GM12864 (cell line): ENCODE measurements around the gene CASP1.
"Not testable (repeated sequence)": the region's sequence is repeated elsewhere in the genome, so short reads cannot be mapped to it uniquely, and the experiment has no call there.

Experiments used
- DNase-seq: peaks from one replicate; pipeline ENCODE4 v3.0.0-alpha.2; 2011; ENCODE audit warnings: low read depth
- H3K4me3 ChIP-seq: 2 replicates; pipeline ENCODE4 v1.5.1; 2011; ENCODE audit warnings: mild to moderate bottlenecking, low read depth, low read length, control low read depth
- TF ChIP-seq, protein P1 (sequence below): IDR thresholded peaks from 2 replicates; pipeline ENCODE4 v1.5.1; 2011; ENCODE audit warnings: low read depth, mild to moderate bottlenecking, moderate library complexity, low read length, control low read depth, inconsistent platforms; ENCODE audit errors: missing control alignments

The CASP1 gene

DNA sequence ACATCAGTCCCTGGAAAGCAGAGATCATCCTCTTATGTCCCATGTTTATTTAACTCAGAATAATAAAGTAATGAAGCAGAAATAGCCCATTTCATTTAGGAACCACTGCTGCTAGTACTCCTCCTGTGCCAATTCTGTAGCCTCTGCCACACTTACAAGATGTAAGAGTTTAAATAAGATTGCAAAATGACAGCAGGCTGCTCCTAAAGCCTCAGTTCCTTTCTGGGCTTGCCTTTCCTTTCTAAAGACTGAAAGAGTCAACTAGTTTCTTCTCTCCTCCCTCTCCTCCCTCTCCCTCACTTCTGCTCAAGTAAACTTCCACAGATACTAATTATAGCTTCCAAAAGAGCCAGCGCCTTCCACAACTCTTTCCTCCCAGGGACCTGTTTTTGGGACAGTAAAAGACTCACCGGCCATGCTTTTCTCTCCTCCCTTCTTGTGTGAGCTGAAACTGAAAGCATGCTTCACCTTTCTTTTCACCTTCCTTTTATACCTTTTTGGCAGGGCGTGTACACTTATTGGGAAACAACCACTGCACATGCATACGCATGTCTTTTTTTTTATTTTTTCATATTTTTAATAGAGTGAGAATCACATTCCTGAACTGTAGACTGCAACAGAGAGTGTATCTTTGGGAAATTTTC lies 36.3 kb upstream of the CASP1 start:
- no peak overlapping the region for H3K4me3 ChIP-seq
- no peak for DNase-seq
- TF ChIP-seq, protein P1, sequence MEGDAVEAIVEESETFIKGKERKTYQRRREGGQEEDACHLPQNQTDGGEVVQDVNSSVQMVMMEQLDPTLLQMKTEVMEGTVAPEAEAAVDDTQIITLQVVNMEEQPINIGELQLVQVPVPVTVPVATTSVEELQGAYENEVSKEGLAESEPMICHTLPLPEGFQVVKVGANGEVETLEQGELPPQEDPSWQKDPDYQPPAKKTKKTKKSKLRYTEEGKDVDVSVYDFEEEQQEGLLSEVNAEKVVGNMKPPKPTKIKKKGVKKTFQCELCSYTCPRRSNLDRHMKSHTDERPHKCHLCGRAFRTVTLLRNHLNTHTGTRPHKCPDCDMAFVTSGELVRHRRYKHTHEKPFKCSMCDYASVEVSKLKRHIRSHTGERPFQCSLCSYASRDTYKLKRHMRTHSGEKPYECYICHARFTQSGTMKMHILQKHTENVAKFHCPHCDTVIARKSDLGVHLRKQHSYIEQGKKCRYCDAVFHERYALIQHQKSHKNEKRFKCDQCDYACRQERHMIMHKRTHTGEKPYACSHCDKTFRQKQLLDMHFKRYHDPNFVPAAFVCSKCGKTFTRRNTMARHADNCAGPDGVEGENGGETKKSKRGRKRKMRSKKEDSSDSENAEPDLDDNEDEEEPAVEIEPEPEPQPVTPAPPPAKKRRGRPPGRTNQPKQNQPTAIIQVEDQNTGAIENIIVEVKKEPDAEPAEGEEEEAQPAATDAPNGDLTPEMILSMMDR: no peak

DNA sequence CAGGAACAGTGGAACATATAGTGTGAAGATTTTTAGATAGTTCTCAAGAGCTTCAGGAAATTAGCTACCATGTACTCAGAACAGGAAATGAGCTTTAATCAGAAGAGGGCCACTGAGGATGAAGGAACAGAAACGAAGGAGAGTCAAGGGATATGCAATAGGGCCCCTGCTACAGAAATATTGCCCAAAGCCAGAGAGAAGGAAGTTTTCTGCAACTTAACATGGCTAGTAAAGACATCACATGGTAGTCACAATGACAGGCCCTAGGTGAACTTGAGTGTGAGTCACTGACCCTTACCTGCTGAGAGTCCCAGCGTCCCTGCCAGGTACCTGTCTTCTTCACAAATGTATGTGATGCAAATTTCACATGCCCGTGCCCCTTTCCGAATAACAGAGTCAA lies 35.4 kb upstream of the CASP1 start:
- TF ChIP-seq, protein P1: no peak
- no peak overlapping the region for H3K4me3 ChIP-seq
- no peak for DNase-seq

DNA sequence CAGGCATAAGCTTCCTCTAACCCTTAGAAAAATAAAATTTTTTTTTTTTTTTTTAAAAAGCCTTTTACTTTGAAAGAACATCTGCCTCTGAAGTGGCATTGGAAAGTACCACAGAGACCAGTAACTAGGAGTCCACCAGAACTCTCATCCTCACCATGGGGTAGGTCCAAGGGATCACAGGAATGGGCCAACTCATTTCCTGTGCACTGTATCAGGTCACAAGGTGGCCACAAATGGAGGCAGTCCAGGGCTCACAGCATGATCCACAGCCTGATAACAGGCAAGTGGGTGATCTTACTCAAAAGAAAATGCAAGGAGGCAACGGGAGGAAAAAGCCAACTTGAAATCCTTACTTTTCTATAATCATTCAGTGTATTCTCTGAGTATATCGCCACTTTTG lies 34.8 kb upstream of the CASP1 start:
- DNase-seq, H3K4me3 ChIP-seq: not testable (repeated sequence)

DNA sequence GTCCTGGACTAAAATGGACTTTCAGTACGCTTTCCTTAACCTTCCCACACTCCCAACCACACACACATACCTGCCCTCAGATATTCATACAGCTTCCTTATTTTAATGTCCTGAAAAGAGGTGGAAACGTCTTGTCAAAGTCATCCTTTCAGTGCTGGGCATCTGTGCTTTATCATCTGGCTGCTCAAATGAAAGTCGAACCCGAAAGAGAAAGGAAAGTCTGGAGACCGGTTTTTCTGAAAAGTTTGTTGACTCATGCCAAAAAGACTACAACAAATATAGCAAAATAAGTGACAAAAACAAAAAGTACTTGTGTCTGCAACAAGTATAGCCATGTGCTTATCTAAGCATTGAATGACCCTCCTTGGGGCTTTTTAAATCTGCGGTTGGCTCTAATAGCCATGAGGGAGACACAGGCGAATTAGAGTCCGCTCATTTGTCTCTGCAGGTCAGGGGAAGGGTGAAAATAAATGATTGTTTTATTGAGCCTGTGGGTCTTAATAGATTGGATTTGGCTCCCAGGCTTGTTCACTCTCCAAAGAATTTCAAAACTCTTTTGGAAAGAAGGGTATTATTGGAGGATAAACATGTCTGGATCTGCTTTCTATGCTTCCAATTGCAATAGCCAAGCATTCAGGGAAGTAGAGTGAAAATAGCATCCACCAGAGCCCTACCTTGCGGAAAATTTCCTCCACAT lies 28.4 kb upstream of the CASP1 start:
- not testable (repeated sequence) for H3K4me3 ChIP-seq, DNase-seq

DNA sequence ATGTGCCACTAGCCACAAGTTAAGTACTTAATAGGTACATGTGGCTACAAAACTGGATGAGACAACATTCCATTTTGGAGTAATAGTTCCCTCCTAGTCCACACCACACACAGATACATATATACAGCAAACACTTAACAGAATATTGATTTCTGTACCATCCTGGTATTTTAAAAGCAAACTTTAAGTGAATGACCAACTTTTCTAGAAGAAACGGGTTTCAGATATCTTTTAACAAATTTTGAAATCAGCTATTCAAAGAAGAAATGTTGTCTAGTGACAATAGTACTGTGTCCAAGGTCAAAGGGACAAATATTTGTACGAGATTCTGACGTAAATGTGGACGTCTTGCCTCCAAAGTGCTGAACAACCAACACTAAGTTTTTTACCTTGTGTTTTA lies 22.5 kb upstream of the CASP1 start:
- H3K4me3 ChIP-seq: no peak overlapping the region
- no peak for DNase-seq
- TF ChIP-seq, protein P1: no peak

DNA sequence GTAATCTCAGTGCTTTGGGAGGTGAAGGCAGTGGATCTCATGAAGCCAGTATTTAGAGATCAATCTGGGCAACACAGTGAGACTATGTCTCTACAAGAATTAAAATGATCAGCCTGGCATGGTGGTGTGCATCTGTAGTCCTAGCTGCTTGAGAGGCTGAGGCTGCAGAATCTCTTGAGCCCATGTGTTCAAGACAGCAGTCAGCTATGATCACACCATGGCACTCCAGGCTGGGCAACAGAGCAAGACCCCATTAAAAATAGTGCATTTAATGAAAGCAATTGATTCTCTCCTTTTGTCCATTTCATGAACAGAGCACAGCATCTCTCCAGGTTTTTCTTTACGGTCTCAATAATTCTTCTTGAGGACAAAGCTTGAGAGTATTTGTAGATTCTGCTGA lies 21.5 kb upstream of the CASP1 start:
- no peak overlapping the region for H3K4me3 ChIP-seq
- DNase-seq: no peak
- TF ChIP-seq, protein P1: no peak

DNA sequence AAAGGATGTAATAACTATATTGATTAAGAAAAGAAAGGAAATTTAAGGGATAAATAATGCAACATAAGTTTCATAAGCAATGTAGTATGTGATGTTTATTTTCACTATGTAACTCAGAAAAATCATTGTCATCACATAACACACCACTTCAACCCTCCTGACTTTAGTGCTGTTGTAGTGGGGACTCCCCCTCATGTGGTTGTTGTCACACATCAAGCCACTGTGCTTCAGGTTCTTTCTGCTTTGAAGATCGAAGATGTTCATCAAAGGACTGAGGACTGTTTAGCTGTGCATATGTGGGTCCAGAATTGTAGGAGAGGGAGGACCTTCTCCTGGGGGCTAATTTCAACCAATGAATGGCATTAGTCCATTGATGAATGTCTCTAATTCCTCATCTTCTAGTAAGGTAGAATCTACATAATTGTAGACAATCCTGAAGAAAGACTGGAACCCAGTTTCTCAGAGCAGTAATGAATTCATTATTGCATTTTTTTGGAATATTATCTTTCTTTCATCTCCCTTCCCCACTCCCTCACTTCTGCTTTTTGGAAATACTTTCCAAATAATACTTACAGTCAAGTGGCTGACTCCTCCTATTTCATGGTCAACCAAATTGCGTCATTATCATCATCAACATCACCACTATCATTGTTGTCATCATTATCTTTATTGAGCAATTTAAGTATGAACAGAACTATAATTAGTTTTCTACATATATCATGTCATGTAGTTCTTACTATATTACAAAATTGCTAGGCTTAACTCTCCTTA lies 20.0 kb upstream of the CASP1 start:
- TF ChIP-seq, protein P1: no peak
- no peak for DNase-seq
- H3K4me3 ChIP-seq: no peak overlapping the region
